Left ventricle myocardium inferior (tissue), 1 donor: ENCODE data around the gene HSPH1. TPM values are rescaled to one million over a fixed set of nuclear protein-coding genes. Genes with fewer than 3 reads are reported as not detected.

Experiments used
- DNase-seq: peaks from one replicate; pipeline ENCODE4 v3.0.0-alpha.2; 2020
- H3K27ac ChIP-seq: fragments of 200-600 bp; replicated peaks from 2 replicates; pipeline ENCODE4 v1.8.0; 2021
- H3K27me3 ChIP-seq: fragments of 200-600 bp; 2 replicates; pipeline ENCODE4 v1.8.0; 2021; ENCODE audit warnings: low read depth
- H3K36me3 ChIP-seq: fragments of 200-600 bp; 2 replicates; pipeline ENCODE4 v1.8.0; 2021
- H3K4me1 ChIP-seq: fragments of 200-600 bp; 2 replicates; pipeline ENCODE4 v1.8.0; 2021
- H3K4me3 ChIP-seq: fragments of 200-600 bp; 2 replicates; pipeline ENCODE4 v1.8.0; 2021; ENCODE audit warnings: mild to moderate bottlenecking, moderate library complexity
- H3K9me3 ChIP-seq: fragments of 200-600 bp; replicated peaks from 2 replicates; pipeline ENCODE4 v1.8.0; 2021
- intact Hi-C: fragments of 100-400 bp; cut with micrococcal nuclease; formaldehyde crosslinking; loops from one replicate; pipeline ENCODE4 v1.11.0; 2022
- total RNA-seq: library from RNA; stranded (reverse); fragmentation: NEBNext Ultra II Directional; extraction: Animal tissue kit (Norgen Biotek cat#: 25700); gene quantifications from one replicate; pipeline ENCODE4 v1.2.1, GENCODE V29; 2021
- TF ChIP-seq, protein P1 (sequence below): fragments of 200-600 bp; IDR thresholded peaks from 2 replicates; pipeline ENCODE4 v1.8.0; 2021; ENCODE audit warnings: antibody characterized with exemption, mild to moderate bottlenecking, borderline replicate concordance
- donor health status: DM: no; HTN: yes; CAD: no; lungs with severe emphysema.

The HSPH1 gene
- total RNA-seq, 1 donor from 2014 or later = 78.8 TPM

DNA sequence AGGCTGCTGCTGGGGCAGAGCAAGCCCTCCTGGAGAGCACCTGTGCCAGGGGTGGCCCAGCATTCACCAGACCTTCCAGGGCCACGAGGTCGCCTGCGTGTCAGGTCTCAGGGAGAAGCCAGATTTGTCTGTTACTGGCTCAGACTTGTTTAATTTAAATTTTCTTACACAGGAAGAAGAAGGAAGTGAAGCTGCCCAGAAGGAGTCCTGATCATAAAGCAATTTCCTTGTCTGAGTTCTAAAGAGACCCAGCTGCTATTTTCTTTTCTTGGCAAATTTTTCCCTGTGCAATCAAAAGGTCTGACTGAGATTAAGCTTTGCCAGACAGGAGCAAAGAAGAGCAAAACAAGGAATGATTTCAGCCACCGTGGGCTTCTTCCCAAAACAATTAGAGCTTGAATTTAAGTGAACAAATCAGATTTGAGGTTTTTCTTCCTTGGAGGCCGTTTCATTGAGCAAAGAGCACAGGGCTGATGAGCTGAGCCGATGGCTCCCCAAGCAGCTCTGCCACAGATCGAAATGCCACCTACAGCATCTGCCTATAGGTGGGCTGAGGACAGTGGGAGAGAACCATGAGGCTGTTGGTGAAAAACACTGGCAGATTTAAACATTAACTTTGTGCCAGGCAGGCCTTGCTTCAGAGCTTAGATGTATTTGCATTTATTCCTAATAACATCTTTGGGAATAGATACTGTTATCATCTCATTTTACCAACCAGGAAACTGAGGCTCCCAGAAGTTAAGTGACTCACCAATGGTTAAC, 40.1 kb downstream of the HSPH1 start:
- H3K36me3 ChIP-seq = no peaks in the 10 kb centered on the region
- H3K27me3 ChIP-seq = peaks cover 53% of the 10 kb centered on the region
- H3K27ac ChIP-seq = no peak overlapping the region
- no peak overlapping the region for H3K4me3 ChIP-seq
- no peak for DNase-seq
- H3K9me3 ChIP-seq = no peaks in the 10 kb centered on the region
- TF ChIP-seq, protein P1, sequence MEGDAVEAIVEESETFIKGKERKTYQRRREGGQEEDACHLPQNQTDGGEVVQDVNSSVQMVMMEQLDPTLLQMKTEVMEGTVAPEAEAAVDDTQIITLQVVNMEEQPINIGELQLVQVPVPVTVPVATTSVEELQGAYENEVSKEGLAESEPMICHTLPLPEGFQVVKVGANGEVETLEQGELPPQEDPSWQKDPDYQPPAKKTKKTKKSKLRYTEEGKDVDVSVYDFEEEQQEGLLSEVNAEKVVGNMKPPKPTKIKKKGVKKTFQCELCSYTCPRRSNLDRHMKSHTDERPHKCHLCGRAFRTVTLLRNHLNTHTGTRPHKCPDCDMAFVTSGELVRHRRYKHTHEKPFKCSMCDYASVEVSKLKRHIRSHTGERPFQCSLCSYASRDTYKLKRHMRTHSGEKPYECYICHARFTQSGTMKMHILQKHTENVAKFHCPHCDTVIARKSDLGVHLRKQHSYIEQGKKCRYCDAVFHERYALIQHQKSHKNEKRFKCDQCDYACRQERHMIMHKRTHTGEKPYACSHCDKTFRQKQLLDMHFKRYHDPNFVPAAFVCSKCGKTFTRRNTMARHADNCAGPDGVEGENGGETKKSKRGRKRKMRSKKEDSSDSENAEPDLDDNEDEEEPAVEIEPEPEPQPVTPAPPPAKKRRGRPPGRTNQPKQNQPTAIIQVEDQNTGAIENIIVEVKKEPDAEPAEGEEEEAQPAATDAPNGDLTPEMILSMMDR = no peak
- H3K4me1 ChIP-seq = no peaks in the 10 kb centered on the region
- intact Hi-C loops = no loop called here

DNA sequence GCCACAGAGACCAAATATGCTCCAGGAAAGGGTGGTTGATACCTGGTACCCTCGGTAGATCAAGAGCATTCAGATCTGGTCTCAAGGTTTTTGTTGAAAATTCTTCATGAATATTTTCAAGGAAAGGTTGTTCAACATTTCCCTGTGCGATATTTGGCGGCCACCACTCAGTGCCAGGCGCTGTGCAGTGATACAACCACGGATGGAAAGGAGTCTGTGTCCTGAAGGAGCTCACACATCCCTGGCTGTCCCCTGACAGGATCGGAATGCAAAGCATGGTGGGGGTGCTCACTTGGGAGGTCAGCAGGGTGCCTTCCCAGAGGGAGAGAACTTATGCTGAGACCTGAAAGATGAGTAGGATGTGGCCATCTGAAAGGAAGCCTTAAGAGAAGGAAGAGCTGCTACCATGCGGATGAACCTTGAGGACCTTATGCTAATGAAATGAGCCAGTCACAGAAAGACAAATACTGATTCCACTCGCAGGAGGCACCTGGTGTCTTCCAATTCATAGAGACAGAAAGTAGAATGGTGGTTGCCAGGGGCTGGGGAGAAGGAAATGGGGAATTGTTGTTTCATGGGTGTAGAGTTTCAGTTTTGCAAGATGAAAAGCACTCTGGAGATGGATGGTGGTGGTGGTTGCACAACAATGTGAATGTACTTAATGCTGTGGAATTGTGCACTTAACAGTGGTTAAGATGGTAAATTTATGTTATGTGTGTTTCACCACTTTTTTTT, 41.6 kb downstream of the HSPH1 start:
- intact Hi-C loops = no loop called here
- no peaks in the 10 kb centered on the region for H3K36me3 ChIP-seq
- DNase-seq = no peak
- H3K4me1 ChIP-seq = no peaks in the 10 kb centered on the region
- no peak overlapping the region for H3K27ac ChIP-seq
- peaks cover 39% of the 10 kb centered on the region for H3K27me3 ChIP-seq
- H3K9me3 ChIP-seq = no peaks in the 10 kb centered on the region
- H3K4me3 ChIP-seq = no peak overlapping the region
- TF ChIP-seq, protein P1 = no peak

DNA sequence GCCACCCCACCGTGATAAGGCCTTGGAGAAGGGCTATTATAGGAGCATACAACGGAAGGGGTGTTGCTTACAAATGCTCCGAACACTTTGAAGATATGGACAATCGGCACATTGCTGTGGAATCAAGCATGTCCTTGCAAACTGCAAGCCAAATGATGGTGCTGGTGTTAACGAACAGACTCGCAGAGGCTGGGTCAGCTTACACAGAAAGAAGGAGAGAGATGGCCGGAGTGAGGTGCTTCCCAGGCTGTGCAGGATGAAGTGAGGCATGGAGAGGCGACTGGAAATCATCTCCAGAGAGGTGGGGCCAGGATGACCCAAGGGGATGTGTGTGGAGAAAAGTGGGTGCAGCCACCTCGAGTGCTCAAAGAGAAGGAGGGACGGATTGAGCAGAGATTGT, 42.2 kb downstream of the HSPH1 start:
- no peak overlapping the region for H3K27ac ChIP-seq
- intact Hi-C loops = no loop called here
- no peaks in the 10 kb centered on the region for H3K36me3 ChIP-seq
- peaks cover 38% of the 10 kb centered on the region for H3K27me3 ChIP-seq
- H3K4me3 ChIP-seq = no peak overlapping the region
- TF ChIP-seq, protein P1 = no peak
- H3K4me1 ChIP-seq = no peaks in the 10 kb centered on the region
- no peak for DNase-seq
- H3K9me3 ChIP-seq = no peaks in the 10 kb centered on the region

DNA sequence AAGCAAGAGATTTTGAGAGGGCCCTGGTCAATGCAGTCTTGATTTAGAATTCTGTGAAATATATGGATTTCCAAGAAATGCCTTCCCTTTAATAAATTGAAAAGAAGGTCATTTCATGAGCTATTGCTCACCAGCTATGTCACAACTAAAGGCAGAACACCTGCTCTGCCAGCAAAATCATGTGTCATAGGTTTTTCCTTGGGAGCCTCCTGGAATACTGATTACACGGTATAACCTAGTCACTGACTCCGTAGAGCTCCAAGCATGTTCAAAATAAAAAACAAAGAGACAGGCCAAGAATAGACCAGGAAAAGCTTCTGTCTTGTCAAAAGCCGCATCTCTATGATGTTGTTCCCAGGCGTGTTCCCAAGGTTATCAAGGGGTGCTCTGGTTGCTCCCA, 45.5 kb downstream of the HSPH1 start:
- Histone ChIP-seq H3K27me3 (peaks cover 38% of the 10 kb centered on the region), H3K27ac (no peak overlapping the region), H3K9me3 (no peaks in the 10 kb centered on the region), H3K4me3 (no peak overlapping the region), H3K4me1 (no peaks in the 10 kb centered on the region), H3K36me3 (no peaks in the 10 kb centered on the region)
- DNase-seq = no peak
- intact Hi-C loops = no loop called here
- TF ChIP-seq, protein P1 = no peak

DNA sequence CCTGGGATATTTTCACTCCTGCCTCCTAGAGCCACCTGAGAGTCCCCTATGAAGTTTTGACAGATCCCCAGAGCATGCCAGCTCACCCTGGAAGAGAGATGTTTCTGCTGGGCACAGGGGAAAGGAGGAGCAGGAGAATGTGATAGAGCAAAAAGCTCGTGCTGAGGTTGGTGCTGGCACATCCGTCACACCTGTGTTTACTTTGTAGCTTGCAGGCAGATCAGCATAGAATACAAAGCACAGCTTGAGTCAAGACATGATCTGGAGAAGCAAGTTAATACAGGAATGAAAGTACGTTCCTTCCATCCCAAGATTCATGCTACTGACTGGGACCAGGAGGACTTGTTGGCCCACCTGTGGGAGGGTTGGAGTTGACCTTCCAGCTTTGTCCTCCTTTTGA, 46.1 kb downstream of the HSPH1 start:
- Histone ChIP-seq H3K27ac (no peak overlapping the region), H3K27me3 (peaks cover 38% of the 10 kb centered on the region), H3K36me3 (no peaks in the 10 kb centered on the region), H3K4me3 (no peak overlapping the region), H3K4me1 (no peaks in the 10 kb centered on the region), H3K9me3 (no peaks in the 10 kb centered on the region)
- no peak for DNase-seq
- TF ChIP-seq, protein P1 = no peak
- intact Hi-C loops = no loop called here
